GM23338 (cell line): Measurements from ENCODE around the gene PAPPA.

Source experiments
- CTCF ChIP-seq, 2 experiments: fragments of 200-600 bp in 1 of 2; sonication (generic) in 1 of 2; conservative IDR thresholded peaks; 2 replicates each; pipeline versions ENCODE4 v1.5.1 to v1.6.1; 2016 to 2017; ENCODE audit warnings: antibody characterized with exemption in 2 of 2, low read depth in 2 of 2, mild to moderate bottlenecking in 2 of 2, moderate library complexity in 1 of 2
- EZH2 ChIP-seq: fragments of 200-600 bp; sonication (generic); IDR thresholded peaks from one replicate; pipeline ENCODE4 v1.8.0; 2017; ENCODE audit warnings: antibody characterized with exemption, mild to moderate bottlenecking, low read depth; ENCODE audit not compliant: unreplicated experiment
- EZH2phosphoT487 ChIP-seq: fragments of 200-600 bp; sonication (generic); IDR thresholded peaks from one replicate; pipeline ENCODE4 v1.8.1; 2018; ENCODE audit warnings: antibody characterized with exemption; ENCODE audit not compliant: unreplicated experiment
- JUNB ChIP-seq: IDR thresholded peaks from one replicate; pipeline ENCODE4 v1.6.1; 2016; ENCODE audit warnings: antibody characterized with exemption; ENCODE audit not compliant: unreplicated experiment
- POLR2AphosphoS5 ChIP-seq: IDR thresholded peaks from 2 replicates; pipeline ENCODE4 v1.6.1; 2016; ENCODE audit warnings: antibody characterized with exemption, low read depth
- REST ChIP-seq: IDR thresholded peaks from one replicate; pipeline ENCODE4 v1.6.1; 2018; ENCODE audit warnings: antibody characterized with exemption; ENCODE audit not compliant: unreplicated experiment
- STAT1 ChIP-seq: IDR thresholded peaks from one replicate; pipeline ENCODE4 v1.6.1; 2016; ENCODE audit warnings: antibody characterized with exemption; ENCODE audit not compliant: unreplicated experiment
- ZNF331 ChIP-seq: fragments of 250-450 bp; sonication (Bioruptor Pico); IDR thresholded peaks from 2 replicates; pipeline ENCODE4 v1.5.0; 2020; ENCODE audit warnings: low read depth, mild to moderate bottlenecking, moderate library complexity

GRCh38 chr9:116409129-116409528, 255.5 kb downstream of the PAPPA start:
- TF ChIP-seq CTCF (conservative IDR thresholded peaks at IDR 0.05; ENCODE audit: low read depth in 2 of 2) (no peak), EZH2phosphoT487 (no peak), ZNF331 (no peak), POLR2AphosphoS5 (no peak), EZH2 (no peak), REST (no peak), JUNB (no peak), STAT1 (no peak)
